GM18499 (cell line): ENCODE data around the gene AREL1.

Source experiments
- ATAC-seq: cut with Tn5 transposase; IDR thresholded peaks from one replicate; pipeline ENCODE4 v1.9.1; 2021; ENCODE audit warnings: moderate number of reproducible peaks; ENCODE audit not compliant: insufficient read depth, unreplicated experiment

AREL1 gene

DNA sequence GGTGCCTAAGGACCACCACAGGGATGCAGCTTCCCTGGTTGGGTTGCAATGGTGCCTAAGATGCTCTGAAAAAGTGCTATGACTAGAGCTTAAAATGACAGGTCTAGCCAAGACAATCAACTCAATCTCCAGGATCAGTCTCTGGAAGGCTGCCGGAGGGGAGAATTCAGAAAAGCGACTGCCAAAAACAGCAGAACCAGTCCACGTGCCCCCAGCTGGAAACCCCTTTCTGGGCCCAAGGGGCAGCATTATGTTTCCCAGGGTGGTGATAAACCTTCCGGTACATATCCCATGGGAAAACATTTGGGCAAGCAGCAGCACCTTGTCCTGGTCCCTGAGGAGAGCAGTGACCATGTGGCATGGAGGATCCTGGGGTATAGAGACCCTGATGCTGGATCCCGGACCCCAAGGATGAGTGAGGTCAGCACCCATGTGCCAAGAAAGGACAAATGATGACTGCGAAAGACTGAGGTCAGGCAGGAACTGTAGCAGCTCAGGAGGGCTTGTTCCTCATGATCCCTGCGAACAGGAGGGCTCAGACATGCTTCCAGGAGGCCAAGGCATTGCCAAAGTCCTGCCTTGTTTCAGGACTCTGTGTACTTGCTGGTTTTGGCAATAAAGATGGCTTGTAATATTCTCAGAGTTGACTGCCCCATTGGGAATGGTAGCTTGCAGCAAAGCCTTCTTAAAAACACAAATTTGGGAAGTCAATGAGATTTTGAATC is 51.0 kb downstream of the AREL1 start:
- no peak for ATAC-seq

DNA sequence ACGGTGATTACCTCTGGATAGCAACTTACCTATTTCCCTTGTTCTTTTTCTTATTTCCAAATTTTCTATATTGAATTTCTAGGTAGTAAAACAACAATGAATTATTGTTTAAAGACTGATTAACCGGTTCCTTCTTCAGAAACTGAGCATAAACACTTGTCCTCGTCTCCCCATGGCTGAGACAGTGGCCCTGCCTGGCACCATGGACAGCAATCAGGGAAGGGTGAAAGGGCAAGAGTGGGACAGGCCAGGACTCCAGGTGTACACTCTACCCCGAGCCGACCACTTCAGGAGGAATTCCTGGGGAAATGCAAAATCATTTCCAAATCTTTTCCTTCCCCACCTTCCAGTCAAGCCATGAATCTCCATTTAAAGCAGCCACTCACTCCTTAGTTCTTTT is 52.0 kb downstream of the AREL1 start:
- ATAC-seq: no peak

DNA sequence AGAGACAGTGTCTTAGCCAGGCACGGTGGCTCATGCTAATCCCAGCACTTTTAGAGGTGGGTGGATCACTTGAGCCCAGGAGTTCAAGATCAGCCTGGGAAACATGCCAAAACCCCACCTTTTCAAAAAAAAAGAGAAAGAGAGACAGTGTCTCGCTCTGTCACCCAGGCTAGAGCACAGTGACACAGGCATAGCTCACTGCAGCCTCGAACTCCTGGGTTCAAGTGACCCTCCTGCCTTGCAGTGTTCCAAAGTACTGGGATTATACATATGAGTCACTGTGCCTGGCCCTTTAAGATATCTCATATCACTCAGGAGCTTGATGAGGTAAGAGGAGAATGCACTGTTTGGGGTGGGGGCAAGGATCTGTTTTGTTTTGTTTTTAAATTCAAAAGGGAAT is 52.7 kb downstream of the AREL1 start:
- ATAC-seq: no peak

DNA sequence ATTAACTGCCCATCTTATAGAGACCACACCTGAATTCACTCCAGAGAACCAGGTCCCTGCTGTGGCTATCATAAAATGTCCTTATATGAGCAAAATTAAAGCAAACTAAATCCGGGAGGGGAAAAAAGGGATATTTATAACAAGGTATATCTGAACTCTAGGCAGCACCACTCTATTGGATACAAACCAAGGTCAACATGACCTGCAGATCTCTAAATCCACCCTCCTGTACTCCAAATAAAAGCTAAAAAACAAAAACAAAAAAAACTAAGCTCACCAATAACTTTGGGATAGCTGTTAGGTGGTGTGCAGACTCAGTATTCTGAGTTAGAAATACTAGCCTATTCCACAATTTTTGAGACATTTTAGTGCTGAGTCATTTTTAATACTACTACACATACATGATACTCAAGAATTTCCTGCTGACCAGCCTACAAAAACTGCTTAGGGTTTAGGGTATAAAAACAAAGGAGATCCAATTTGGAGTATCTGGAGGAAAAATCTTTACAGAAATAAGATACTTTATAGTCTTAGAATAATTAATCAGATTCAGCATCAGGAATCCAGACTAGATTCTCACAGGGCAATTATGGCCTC is 54.2 kb downstream of the AREL1 start:
- no peak for ATAC-seq

DNA sequence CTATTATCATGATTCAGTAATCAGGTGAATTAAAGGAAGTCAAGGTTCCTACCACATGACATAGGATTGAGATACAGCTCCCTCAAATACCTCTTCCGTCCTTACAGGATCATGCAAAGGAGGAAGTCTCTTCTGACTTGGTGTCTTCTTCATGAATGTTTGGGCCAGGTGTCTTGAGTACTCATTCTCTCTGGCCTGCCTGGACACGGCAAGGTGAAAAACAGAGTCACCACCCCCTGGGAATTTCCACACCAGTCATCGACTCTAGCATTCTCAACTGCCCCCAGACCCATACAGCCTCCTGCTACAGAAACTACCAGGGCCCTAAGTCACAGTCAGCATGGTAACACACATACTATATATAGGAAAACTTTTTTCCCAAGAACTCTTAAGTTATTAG is 55.9 kb downstream of the AREL1 start:
- ATAC-seq: no peak

DNA sequence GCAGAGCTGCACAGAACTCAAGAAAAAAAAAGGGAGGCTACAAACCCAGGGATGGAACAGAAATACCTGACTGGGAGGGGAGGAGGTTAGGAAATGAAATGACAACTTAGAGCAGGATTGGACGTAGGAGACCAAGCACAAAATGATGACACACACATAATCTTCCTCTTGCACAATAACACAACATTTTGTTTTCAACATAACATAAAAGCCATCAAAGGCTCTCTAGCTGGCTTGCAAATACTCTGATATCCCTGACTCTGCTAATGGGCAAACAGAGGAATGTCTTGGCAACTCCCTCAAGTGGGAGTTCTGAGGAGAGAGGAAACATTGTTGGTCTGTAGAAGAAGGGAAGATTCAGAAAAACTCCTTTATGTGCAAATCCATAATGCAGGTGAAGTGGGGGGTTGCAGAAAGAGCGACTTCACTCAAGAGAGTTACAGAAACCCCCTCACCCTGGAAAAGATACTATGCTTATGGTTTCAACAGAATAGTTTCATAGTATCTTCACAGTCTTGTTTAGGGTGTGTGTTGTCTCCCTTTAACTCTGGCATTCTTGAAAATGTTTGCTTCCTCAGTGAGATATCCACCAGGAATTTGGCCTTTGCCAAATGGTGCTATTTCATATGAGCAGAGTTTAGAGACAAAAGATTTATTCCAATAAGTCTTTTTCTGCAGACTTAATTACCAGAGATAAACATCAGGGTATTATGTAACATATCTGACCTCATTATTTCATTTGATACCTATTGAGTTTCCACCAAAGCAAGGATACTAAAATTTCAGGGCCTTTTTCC is 57.1 kb downstream of the AREL1 start:
- ATAC-seq: no peak

DNA sequence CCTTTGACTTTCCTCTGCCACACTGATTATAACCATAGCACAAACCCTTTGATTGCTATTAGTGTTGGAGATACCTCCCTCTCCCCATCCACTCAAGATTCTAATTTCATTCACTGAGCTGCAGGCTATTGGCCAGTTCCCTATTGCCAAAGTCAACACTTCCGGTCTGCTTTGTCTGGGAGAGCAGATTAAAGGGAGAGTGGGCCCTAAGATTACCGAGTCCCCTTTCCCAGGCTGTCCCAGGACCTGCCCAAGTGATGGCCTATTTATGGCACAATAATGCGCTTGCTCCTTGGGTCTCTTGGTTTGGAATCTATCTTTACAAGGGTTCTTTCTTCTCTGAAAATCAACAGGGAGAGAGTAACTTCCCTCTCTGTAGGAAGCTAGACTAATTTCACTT is 57.9 kb downstream of the AREL1 start:
- no peak for ATAC-seq

DNA sequence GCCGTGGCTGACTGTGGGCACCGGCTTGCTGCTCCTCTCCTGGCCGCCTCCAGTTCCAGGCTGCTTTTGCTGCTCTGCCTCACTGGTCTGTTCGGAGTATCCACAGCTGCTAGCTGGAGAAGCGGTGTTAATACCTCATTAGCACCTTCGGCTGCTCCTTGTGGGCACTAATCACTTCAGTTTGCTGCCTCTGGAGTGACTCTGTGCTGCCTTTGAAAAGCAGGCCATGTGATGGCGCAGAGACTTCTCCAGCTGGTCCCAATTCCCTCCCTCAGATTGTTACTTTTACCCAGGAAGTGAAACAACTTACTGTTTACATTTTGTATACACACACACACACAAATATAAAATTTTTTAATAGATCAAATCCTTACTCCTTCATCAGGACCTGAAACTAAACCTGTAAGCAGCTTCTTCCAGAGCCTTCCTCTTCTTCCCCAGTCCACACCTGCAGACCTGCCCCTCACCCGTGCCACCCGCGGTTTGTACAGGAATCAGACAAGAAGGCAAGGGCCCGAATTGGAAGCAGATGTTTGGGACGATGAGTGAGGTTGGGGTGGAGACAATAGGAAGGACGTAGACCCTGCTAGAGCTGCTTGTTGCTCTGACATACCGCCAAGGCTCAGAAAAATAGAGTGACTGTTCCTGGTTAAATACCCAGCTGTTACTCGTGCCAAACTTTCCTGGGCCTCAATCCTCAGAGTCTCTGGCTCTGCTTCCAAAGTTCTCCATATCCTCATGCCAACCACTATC is 59.3 kb downstream of the AREL1 start:
- ATAC-seq: no peak

DNA sequence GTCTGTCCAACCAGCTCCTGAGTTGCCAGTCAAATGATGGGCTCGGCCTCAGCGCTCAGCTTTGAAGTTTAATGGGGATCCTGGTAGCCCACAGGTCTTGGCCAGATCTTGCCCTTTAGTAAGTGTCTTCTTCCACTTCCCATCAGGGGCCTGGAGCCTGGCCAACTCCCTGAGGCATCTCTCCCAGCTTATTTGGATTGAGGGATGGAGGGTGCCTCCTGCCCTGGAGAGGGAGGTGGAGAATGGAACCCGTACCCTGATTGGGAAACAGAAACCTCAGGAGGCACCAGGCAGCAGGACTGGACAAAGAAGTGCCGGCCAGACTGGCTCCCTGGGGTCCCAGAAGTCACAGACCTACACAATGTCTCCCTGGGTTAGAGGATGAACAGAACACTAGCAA is 60.3 kb downstream of the AREL1 start:
- no peak for ATAC-seq

DNA sequence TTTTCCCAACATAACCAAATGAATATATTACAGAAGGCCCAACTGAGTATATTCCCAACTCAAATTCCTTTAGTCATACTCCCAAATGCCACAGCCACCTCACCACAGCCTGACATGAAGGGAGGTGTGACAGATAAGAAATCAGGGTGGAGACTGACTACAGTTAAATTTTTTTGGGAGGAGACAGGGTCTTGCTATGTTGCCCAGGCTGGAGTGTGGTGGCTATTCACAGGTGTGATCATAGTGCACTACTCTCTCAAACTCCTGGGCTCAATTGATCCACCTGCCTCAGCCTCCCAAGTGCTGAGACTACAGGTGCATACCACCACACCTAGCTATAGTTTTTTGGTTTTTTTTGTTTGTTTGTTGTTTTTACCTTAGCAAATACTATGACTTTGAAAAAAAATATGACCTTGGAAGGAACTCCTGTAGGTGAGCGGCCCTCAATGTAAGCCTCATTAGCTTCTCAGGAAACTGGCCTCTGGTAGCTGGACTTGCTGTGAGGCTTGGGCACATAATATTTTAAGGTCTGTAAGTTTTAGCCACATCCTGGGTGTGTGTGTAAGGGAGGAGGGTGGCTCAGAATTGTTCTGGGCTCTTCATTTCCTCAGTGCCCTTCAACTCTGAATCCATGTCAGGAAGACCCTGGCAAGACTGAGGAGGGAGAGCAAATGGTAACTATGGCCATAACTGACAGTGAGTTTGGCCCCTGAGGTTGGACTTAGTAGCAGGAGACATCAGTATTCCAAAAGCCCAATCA is 61.8 kb downstream of the AREL1 start:
- ATAC-seq: no peak

DNA sequence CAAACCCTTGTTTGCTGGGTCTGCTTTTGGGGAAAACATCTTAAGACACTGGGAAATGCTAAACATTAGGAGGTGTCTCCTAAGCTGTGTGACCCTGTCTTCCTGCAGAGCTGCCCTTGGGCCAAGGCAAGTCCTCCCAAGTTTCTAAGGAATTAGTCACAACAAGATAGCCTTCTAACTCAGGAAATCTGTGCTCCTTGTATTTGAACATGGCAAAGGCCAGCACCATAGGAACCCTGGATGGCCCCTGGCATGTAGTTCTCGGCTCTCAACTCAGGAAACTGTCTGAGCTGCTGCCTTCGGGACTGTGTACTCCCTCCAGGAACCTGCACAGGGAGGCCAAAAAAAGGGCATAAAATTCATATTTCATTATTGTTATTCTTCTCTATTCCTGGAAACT is 63.2 kb downstream of the AREL1 start:
- no peak for ATAC-seq

DNA sequence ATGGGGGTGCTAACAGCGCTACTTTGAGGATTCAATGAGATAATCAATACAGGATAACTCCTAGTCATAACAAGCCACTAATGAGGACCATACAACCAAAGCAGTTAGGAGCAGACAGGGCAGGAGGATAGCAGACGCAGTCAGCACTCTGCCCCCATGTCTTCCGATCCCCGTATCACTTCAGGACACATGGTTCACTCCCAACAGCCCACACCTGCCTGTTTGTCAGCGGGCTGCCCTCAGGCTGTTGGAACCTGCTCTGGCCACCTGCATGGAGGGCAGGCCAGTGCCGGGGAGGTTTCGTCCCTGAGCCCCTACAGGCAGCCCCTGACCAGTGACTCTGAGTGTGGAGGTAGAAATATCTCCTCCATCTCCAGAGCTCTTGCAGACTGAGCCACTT is 63.7 kb downstream of the AREL1 start:
- no peak for ATAC-seq

DNA sequence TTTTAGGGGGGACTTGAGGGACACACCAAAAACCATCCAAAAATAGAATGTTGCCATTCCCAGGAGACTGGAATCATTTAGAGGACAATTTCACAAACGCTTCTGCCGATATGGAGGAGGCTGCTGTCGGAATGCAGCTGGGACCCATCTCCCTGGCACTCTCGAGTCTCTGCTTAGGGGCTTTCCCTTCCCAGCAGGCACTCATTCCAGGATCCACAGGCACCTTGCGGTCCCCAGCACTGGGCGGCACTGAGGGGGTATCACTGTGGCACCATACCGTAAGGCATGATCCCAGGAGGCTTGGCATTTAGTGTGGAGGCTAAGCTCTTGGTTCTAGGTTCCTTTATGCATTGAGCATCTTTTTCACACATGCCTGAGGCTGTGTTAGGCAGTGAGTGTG is 64.3 kb downstream of the AREL1 start:
- ATAC-seq: no peak

DNA sequence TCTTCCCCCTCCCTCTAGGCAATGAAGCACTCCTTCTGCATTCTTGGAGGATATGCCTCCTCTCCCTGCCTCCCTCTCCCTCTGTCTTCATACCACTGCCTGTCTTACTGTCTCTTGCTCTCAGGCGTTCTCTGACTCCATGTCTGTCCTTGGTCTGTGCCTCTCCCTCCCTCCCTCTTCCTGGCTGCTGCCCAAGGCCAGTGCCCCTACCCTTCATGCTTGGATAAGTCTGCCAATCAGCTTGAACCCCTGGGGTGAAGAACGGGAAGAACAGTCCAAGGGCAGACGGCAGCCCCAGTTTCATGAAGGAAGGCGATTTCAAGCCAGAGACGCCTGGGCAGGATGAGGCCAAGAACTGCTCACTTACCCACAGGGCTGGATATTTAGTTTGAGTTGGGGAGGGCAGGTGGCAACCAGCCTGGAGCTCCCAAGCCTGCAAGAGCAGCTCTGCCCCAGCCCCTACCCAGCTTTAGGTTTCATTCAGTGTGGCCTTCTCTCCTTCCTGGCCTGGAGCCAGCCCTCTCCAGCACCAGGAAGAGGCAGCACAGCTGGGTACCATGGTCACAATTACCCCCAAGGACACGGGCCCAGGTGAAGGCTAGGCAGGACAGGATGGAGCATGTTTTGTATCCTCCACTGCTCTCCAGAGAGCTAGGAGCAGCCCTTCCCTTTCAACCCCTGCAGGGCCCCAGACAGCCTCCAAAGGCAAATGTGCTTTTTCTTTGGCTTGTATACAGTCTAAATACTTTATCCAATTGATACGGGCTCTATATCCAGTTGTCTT is 65.0 kb downstream of the AREL1 start:
- no peak for ATAC-seq

DNA sequence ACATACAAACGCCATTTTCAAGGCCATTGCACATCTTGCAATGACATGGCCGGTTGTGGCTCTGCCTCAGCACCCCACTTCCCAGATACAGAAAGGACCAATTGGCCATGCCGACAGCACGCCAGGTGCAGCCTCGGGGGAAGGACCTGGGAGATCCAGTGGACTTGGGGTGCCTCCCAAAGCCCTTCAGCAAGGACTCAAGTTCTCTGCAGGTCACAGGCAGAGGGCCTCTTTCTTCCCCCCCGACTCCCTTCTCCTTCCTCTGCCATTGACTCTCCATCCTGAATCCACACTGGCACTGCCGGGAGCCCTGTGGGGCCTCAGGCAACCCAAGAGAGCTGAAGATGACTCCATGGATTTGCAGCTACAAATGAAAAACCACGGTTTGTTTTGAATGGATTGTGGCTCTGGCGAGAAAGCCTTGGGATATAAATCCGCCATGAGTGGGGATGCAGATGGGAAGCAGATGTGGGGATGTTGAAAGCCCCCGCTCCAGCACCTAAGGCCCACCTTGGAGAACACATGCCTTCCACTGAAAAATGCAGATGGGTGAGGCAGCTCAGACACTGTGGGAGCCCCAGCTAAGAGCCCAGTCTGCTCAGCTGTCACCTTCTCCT is 65.7 kb downstream of the AREL1 start:
- no peak for ATAC-seq

DNA sequence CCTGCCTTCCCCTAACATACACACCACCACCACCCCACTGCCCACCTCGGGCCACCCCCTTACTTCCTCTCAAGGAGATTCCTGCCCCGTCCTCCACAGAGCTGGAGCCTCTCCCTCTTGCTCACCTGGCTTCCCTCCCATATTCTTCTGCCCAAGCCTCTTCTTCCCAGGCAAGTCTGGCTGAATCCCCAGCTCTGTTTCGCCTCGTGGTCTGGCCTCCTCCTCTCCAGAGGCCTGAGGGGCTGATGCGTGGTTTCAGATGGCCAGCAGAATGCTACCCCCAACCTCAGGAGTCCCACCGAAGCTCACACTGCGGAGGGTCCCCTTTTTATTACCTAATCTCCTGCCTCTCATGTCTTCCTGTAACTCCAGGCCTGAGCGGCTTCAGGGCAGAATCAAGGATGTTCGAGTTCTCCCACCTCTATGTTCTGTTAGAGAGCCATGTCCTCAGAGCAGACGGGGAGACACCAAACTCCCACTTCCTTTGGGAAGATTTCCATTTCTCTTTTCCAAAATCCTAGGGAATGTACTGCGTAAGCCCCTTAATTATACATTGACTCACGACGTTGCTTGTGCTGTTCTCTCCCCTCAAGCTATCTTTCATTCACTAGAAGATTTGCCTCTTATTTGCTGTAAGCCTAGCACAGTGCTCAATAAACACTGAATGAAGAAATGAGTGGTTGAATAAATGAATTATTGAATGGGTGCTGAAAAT is 67.0 kb downstream of the AREL1 start:
- no peak for ATAC-seq

DNA sequence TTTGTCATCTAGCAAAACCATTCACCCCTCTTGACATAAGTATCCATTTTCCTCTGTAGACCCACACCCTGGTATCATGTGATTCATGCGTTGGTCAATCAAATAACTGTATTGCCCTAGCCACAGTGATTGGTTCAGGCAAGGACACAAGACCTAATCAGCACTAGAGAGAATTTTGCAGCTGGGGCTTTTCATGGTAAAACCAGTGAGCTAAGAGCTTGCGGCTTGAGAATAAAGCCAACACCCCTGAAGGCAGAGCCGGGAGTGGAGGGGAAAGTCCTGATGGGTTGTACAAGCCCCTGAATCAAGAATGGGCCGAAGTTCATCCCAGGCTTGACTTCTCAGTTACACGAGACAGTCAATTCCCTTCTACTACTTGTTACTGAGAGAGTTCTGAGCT is 67.6 kb downstream of the AREL1 start:
- ATAC-seq: no peak

DNA sequence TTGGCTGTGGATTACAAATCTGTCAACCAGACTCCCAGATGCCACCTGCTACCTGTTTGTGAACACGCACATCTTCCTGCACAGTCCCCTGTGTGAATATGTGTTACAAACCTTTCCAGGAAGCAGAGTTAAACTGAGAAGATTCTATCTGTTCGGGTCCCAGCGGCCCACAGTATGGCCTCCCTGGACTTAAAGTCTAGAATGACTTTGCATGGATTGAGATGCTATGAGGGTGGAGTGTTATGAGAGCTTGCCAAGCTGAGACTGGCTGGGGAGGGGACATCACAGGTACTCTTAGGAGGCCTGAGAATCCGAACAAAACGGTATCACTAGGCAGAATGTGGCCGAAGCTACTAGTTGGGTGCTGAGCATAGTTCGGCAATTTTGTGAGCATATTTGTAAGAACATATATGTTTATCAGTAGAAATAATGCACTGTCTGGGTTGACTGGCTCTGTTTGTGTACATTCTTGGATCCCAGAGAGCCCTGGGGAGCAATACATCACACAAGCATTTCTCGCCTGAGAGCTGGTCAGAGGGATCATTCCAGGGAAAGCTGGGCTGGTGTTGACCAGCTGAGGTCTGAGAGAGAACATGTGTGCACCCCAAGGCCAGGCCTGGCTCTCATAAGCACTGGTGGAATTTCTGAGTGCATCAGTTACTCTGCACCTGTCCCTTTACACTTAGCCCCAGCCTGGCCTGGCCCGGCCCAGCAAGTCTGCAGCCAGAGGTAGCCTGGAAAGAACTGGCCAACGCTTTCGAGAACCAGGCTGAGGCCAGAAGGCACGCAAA is 71.1 kb downstream of the AREL1 start:
- ATAC-seq: no peak
